ENCODE results near the gene ATP2B2. TPM values are rescaled to one million over a fixed set of nuclear protein-coding genes. Genes with fewer than 3 reads are reported as not detected.

ATP2B2 gene
- total RNA-seq, 1 donor from 2014 or later, result 0.13 TPM

DNA sequence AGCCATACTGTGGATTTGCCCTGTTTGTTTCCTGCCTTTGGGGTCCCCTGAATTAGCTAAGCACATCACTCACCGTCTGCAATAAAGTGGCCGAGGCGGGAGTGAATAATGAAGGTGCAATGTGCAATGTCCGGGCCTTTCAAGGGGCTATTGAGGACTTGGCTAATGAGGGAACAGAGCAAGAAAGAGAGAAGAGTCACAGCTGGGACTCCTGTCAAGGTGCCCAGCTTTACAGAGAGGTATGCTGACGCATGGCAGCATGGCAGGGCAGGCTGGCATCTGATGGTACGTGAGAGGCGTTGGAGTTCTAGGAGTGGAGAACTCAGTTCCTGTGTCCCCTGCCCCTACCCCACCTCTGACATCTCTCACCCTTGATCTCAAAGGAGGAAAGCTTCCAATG lies 13.8 kb upstream of the ATP2B2 start:
- TF ChIP-seq, protein P1, sequence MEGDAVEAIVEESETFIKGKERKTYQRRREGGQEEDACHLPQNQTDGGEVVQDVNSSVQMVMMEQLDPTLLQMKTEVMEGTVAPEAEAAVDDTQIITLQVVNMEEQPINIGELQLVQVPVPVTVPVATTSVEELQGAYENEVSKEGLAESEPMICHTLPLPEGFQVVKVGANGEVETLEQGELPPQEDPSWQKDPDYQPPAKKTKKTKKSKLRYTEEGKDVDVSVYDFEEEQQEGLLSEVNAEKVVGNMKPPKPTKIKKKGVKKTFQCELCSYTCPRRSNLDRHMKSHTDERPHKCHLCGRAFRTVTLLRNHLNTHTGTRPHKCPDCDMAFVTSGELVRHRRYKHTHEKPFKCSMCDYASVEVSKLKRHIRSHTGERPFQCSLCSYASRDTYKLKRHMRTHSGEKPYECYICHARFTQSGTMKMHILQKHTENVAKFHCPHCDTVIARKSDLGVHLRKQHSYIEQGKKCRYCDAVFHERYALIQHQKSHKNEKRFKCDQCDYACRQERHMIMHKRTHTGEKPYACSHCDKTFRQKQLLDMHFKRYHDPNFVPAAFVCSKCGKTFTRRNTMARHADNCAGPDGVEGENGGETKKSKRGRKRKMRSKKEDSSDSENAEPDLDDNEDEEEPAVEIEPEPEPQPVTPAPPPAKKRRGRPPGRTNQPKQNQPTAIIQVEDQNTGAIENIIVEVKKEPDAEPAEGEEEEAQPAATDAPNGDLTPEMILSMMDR (IDR thresholded peaks at IDR 0.05), result no peak
- H3K4me3 Mint-ChIP-seq (ENCODE audit: unreplicated experiment), result no peak overlapping the region
- peak; percentile 60 for DNase-seq (ENCODE audit: extremely low spot score, unreplicated experiment)
- peaks cover 5% of the 10 kb centered on the region for H3K4me1 Mint-ChIP-seq (ENCODE audit: unreplicated experiment)
- H3K9me3 Mint-ChIP-seq (ENCODE audit: unreplicated experiment), result no peaks in the 10 kb centered on the region
- H3K27me3 Mint-ChIP-seq (ENCODE audit: unreplicated experiment), result peaks cover 38% of the 10 kb centered on the region
- H3K27ac Mint-ChIP-seq (ENCODE audit: unreplicated experiment), result no peak overlapping the region
- no peaks in the 10 kb centered on the region for H3K36me3 Mint-ChIP-seq (ENCODE audit: unreplicated experiment)

DNA sequence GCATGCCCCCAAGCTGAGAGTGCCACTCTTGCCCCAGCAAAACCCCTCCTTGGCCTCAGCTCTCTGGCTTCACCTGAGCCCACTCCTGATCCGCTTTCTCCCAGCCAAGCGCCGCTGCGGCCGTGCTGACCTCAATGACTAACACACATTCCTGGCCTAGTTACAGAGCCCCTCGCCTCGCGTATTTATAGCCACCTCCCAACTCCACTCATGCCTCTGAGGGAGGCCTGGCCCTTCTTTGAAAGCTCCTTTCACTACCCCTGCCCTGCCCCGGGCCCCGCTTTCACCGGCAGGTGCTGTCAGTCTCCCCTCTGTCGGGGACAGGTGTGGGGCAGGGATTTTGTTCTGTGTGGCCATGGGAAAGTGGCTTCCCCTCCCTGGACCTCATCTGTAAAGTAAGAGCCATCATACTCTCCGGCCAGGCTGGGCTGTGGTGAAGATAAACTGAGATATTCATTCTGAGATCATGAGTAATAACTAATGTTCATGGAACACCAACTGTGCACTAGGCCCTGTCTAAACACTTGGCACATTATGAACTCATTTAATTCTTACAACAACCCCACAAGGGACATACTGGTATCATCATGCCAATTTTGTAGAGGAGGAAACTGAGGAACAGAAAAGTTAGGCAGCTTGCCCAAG lies 13.2 kb upstream of the ATP2B2 start:
- no peak overlapping the region for H3K27ac Mint-ChIP-seq (ENCODE audit: unreplicated experiment)
- no peaks in the 10 kb centered on the region for H3K9me3 Mint-ChIP-seq (ENCODE audit: unreplicated experiment)
- H3K4me1 Mint-ChIP-seq (ENCODE audit: unreplicated experiment), result peaks cover 5% of the 10 kb centered on the region
- no peak overlapping the region for H3K4me3 Mint-ChIP-seq (ENCODE audit: unreplicated experiment)
- TF ChIP-seq, protein P1 (IDR thresholded peaks at IDR 0.05), result no peak
- peaks cover 32% of the 10 kb centered on the region for H3K27me3 Mint-ChIP-seq (ENCODE audit: unreplicated experiment)
- no peaks in the 10 kb centered on the region for H3K36me3 Mint-ChIP-seq (ENCODE audit: unreplicated experiment)
- peak; percentile 75 for DNase-seq (ENCODE audit: extremely low spot score, unreplicated experiment)

- Mint-ChIP-seq H3K27me3 (ENCODE audit: unreplicated experiment) (peaks cover 22% of the 10 kb centered on the region), H3K36me3 (ENCODE audit: unreplicated experiment) (no peaks in the 10 kb centered on the region), H3K4me1 (ENCODE audit: unreplicated experiment) (peaks cover 5% of the 10 kb centered on the region), H3K9me3 (ENCODE audit: unreplicated experiment) (no peaks in the 10 kb centered on the region), H3K27ac (ENCODE audit: unreplicated experiment) (no peak overlapping the region), H3K4me3 (ENCODE audit: unreplicated experiment) (no peak overlapping the region)
- peak; percentile 74 for DNase-seq (ENCODE audit: extremely low spot score, unreplicated experiment)
- TF ChIP-seq, protein P1 (IDR thresholded peaks at IDR 0.05), result no peak
Measured at GRCh38 chr3:10517627-10518026, 12.2 kb upstream of the ATP2B2 start.

DNA sequence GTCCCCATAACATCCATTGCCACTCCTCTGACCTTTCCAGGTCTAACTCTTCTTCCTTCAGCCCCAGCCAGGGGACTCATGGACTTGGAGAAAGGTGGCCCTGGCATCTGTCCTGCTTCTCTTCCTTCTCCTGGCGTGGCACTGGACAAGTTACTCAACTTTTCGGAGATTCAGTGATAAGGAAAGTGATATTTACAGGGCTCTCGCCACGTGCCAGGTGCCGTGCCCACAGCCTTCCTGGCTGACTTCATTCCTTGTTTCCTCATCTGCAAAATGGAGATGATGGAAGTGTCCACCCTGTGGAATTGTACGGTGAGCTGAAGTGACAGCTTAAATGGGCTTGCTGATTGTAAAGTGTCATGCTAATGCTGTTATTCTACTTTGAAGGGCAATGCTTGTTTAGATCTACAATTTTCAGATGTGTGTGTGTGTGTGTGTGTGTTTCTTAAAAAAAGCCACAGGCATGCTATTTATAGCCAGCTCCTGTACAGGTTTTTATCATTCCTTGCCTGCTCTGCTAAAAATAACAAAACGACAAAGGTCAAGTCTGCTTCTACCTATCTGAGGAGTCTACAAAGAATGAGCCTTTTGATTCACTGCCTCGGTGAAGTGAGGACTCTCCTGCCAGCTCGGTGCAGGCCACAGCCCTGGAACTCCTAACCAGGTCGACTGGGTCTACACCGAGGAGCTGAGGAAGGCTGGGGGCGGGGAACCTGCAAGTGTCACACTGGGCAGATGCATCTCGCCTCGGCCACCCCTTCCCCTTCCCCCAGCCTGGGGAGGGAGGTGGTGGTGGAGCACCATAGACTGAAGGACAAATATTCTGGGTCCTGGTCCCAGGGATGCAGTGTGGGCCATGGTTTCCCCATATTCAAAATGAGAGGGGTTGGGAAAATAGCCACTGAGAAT lies 11.4 kb upstream of the ATP2B2 start:
- Mint-ChIP-seq H3K27ac (ENCODE audit: unreplicated experiment) (no peak overlapping the region), H3K9me3 (ENCODE audit: unreplicated experiment) (no peaks in the 10 kb centered on the region), H3K4me1 (ENCODE audit: unreplicated experiment) (peaks cover 5% of the 10 kb centered on the region), H3K4me3 (ENCODE audit: unreplicated experiment) (no peak overlapping the region), H3K27me3 (ENCODE audit: unreplicated experiment) (peaks cover 19% of the 10 kb centered on the region), H3K36me3 (ENCODE audit: unreplicated experiment) (no peaks in the 10 kb centered on the region)
- DNase-seq (ENCODE audit: extremely low spot score, unreplicated experiment), result no peak
- TF ChIP-seq, protein P1 (IDR thresholded peaks at IDR 0.05), result no peak

GRCh38 chr3:10515884-10516495 lies 10.6 kb upstream of the ATP2B2 start:
- TF ChIP-seq, protein P1 (IDR thresholded peaks at IDR 0.05), result no peak
- Mint-ChIP-seq H3K9me3 (ENCODE audit: unreplicated experiment) (no peaks in the 10 kb centered on the region), H3K27me3 (ENCODE audit: unreplicated experiment) (peaks cover 16% of the 10 kb centered on the region), H3K4me3 (ENCODE audit: unreplicated experiment) (no peak overlapping the region), H3K4me1 (ENCODE audit: unreplicated experiment) (peaks cover 5% of the 10 kb centered on the region), H3K27ac (ENCODE audit: unreplicated experiment) (no peak overlapping the region), H3K36me3 (ENCODE audit: unreplicated experiment) (no peaks in the 10 kb centered on the region)
- no peak for DNase-seq (ENCODE audit: extremely low spot score, unreplicated experiment)
